ENCODE measurements around the gene GJB6.
"Not testable (repeated sequence)": the region's sequence is repeated elsewhere in the genome, so short reads cannot be mapped to it uniquely, and the experiment has no call there.

The GJB6 gene

GRCh38 chr13:20231839-20232555 is at the start of gene GJB6:
Gene GJB6, minus strand, starts transcription at chr13:20232319. Its CDS starts 8,839 bp downstream, at chr13:20223480.
- no peak for DNase-seq

- not testable (repeated sequence) for DNase-seq
Observed at GRCh38 chr13:20276901-20277300, 44.8 kb upstream of the GJB6 start.

- DNase-seq: no peak
Observed at GRCh38 chr13:20274466-20274865, 42.3 kb upstream of the GJB6 start.

GRCh38 chr13:20272588-20273171 is 40.6 kb upstream of the GJB6 start:
- no peak for DNase-seq

- DNase-seq: no peak
Observed at GRCh38 chr13:20272104-20272503, 40.0 kb upstream of the GJB6 start.

GRCh38 chr13:20271441-20271840 is 39.3 kb upstream of the GJB6 start:
- no peak for DNase-seq

- DNase-seq: no peak
Observed at GRCh38 chr13:20270163-20270865, 38.2 kb upstream of the GJB6 start.

- no peak for DNase-seq
Observed at GRCh38 chr13:20264271-20265018, 32.3 kb upstream of the GJB6 start.

- no peak for DNase-seq
Observed at GRCh38 chr13:20263393-20264044, 31.4 kb upstream of the GJB6 start.

- no peak for DNase-seq
Observed at GRCh38 chr13:20258963-20259288, 26.8 kb upstream of the GJB6 start.

- DNase-seq: no peak
Observed at GRCh38 chr13:20258208-20258962, 26.3 kb upstream of the GJB6 start.

- DNase-seq: no peak
Observed at GRCh38 chr13:20254076-20254475, 22.0 kb upstream of the GJB6 start.

- DNase-seq: no peak
Observed at GRCh38 chr13:20249913-20250312, 17.8 kb upstream of the GJB6 start.

- DNase-seq: no peak
Observed at GRCh38 chr13:20247963-20248362, 15.8 kb upstream of the GJB6 start.

GRCh38 chr13:20247403-20247802 is 15.3 kb upstream of the GJB6 start:
- DNase-seq: no peak

GRCh38 chr13:20241593-20241992 is 9.5 kb upstream of the GJB6 start:
- DNase-seq: no peak

- DNase-seq: no peak
Observed at GRCh38 chr13:20239748-20240147, 7.6 kb upstream of the GJB6 start.

- DNase-seq: no peak
Observed at GRCh38 chr13:20232556-20233277, 598 bp upstream of the GJB6 start.

- no peak for DNase-seq
Observed at GRCh38 chr13:20230913-20231838, 943 bp downstream of the GJB6 start.

- DNase-seq: no peak
Observed at GRCh38 chr13:20227730-20228129, 4.4 kb downstream of the GJB6 start.
